Endothelial cell of umbilical vein (primary cell): ENCODE results near the gene PDHB. TPM values are rescaled to one million over a fixed set of nuclear protein-coding genes. Genes with fewer than 3 reads are reported as not detected.

ENCODE experiments used
- BruUV-seq: library from RNA; stranded (reverse); fragments of 400-500 nt; replicated peaks from 2 replicates; lab custom pipeline; 2021; lab: Mats Ljungman, UMichigan
- CTCF ChIA-PET: fragments of 300-600, 350-600 bp; sonication (Branson Sonifier 250); formaldehyde crosslinking; loops from one replicate; lab custom pipeline; 2021; ENCODE audit warnings: antibody characterized with exemption, inconsistent platforms; lab: Charles Lee
- POLR2A ChIA-PET: fragments of 300-600, 350-600 bp; sonication (Branson Sonifier 250); formaldehyde crosslinking; loops from one replicate; lab custom pipeline; 2021; ENCODE audit warnings: antibody characterized with exemption, inconsistent platforms; lab: Charles Lee
- DNase-seq: peaks from one replicate; pipeline ENCODE4 v3.0.0-alpha.2; 2011; ENCODE audit warnings: low read depth, low spot score
- FAIRE-seq: peaks from 2 replicates; lab custom pipeline; 2011; peaks lifted over from hg19 to GRCh38; lab: Jason Lieb, UNC
- H2AFZ ChIP-seq: 2 replicates; pipeline ENCODE4 v1.6.0; 2012; ENCODE audit warnings: low read depth, low read length, control low read depth, inconsistent platforms
- H3K27ac ChIP-seq: 2 replicates; pipeline ENCODE4 v1.5.1; 2011; ENCODE audit warnings: low read depth, mild to moderate bottlenecking, control low read depth, low read length, moderate library complexity; ENCODE audit not compliant: insufficient read depth
- H3K27me3 ChIP-seq, 2 experiments: 2 replicates each; pipeline versions ENCODE4 v1.6.0 to v1.6.1; 2011; ENCODE audit warnings: low read length in 2 of 2, mixed read lengths in 1 of 2; ENCODE audit not compliant: control insufficient read depth in 2 of 2, insufficient read depth in 2 of 2
- H3K36me3 ChIP-seq, 2 experiments: 2 replicates in 1 of 2; 3 replicates in 1 of 2; pipeline ENCODE4 v1.5.1; 2011; ENCODE audit warnings: low read length in 2 of 2, mild to moderate bottlenecking in 1 of 2, moderate library complexity in 1 of 2; ENCODE audit not compliant: control insufficient read depth in 2 of 2, insufficient read depth in 2 of 2; ENCODE audit errors: extremely low read depth in 1 of 2
- H3K4me1 ChIP-seq: 3 replicates; pipeline ENCODE4 v1.5.1; 2011; ENCODE audit warnings: mild to moderate bottlenecking, low read length; ENCODE audit not compliant: control insufficient read depth, insufficient read depth; ENCODE audit errors: extremely low read depth
- H3K4me2 ChIP-seq: 2 replicates; pipeline ENCODE4 v1.6.1; 2011; ENCODE audit warnings: low read length, control low read depth, mixed read lengths; ENCODE audit not compliant: insufficient read depth
- H3K4me3 ChIP-seq, 3 experiments: fragments of 200-600 bp in 1 of 3; sonication (generic), shearing (Covaris generic) in 1 of 3; replicated peaks in 1 of 3; 2 replicates each; pipeline ENCODE4 v1.5.1; 2011 to 2016; ENCODE audit warnings: control low read depth in 3 of 3, low read length in 3 of 3, mild to moderate bottlenecking in 2 of 3, inconsistent platforms in 1 of 3, low read depth in 1 of 3, moderate library complexity in 1 of 3; ENCODE audit not compliant: insufficient read depth in 1 of 3
- H3K79me2 ChIP-seq: 2 replicates; pipeline ENCODE4 v1.6.0; 2012; ENCODE audit warnings: low read length, inconsistent platforms; ENCODE audit not compliant: control insufficient read depth, insufficient read depth
- H3K9ac ChIP-seq: replicated peaks from 2 replicates; pipeline ENCODE3; 2011; ENCODE audit warnings: low read length, control low read depth; ENCODE audit not compliant: insufficient read depth; ENCODE audit errors: extremely low read depth
- H3K9me1 ChIP-seq: replicated peaks from 3 replicates; pipeline ENCODE4 v1.6.0; 2011; ENCODE audit warnings: mild to moderate bottlenecking, low read length; ENCODE audit not compliant: control insufficient read depth, insufficient read depth; ENCODE audit errors: extremely low read depth
- H3K9me3 ChIP-seq: replicated peaks from 2 replicates; pipeline ENCODE4 v1.5.1; 2012; ENCODE audit warnings: low read length, inconsistent platforms; ENCODE audit not compliant: control insufficient read depth, insufficient read depth
- H4K20me1 ChIP-seq: replicated peaks from 2 replicates; pipeline ENCODE3; 2011; ENCODE audit warnings: mild to moderate bottlenecking, low read length; ENCODE audit not compliant: control insufficient read depth, insufficient read depth; ENCODE audit errors: extremely low read depth
- CTCF ChIP-seq, 2 donors: IDR thresholded peaks; 1 replicate in 1 of 2; 2 replicates in 1 of 2; pipeline ENCODE4 v1.5.1; 2011; ENCODE audit warnings: low read length in 2 of 2, mild to moderate bottlenecking in 2 of 2, moderate library complexity in 2 of 2, control low read depth in 1 of 2, inconsistent platforms in 1 of 2, low read depth in 1 of 2; ENCODE audit not compliant: insufficient read depth in 1 of 2; ENCODE audit errors: extremely low read depth in 1 of 2
- EZH2 ChIP-seq: IDR thresholded peaks from 2 replicates; pipeline ENCODE4 v1.6.1; 2012; ENCODE audit warnings: borderline replicate concordance, low read depth, mild to moderate bottlenecking, moderate library complexity, low read length, inconsistent platforms; ENCODE audit not compliant: severe bottlenecking
- FOS ChIP-seq: IDR thresholded peaks from 2 replicates; pipeline ENCODE4 v1.6.1; 2011; ENCODE audit warnings: mild to moderate bottlenecking, low read length, moderate library complexity, borderline replicate concordance; ENCODE audit not compliant: insufficient read depth
- GATA2 ChIP-seq: IDR thresholded peaks from 2 replicates; pipeline ENCODE4 v1.7.0; 2011; ENCODE audit warnings: low read depth, mild to moderate bottlenecking, moderate library complexity, mixed read lengths, low read length; ENCODE audit not compliant: insufficient read length, insufficient read depth
- JUN ChIP-seq: IDR thresholded peaks from 2 replicates; pipeline ENCODE4 v1.6.1; 2011; ENCODE audit warnings: borderline replicate concordance, low read depth; ENCODE audit not compliant: insufficient read length, insufficient read depth
- MYC ChIP-seq: IDR thresholded peaks from one replicate; pipeline ENCODE4 v1.6.1; 2011; ENCODE audit warnings: mild to moderate bottlenecking, low read depth, low read length
- POLR2A ChIP-seq: IDR thresholded peaks from 2 replicates; pipeline ENCODE4 v1.6.1; 2012; ENCODE audit warnings: low read depth, mild to moderate bottlenecking, control low read depth, low read length
- POLR2AphosphoS5 ChIP-seq: IDR thresholded peaks from 2 replicates; pipeline ENCODE4 v1.6.1; 2012; ENCODE audit warnings: low read depth, mild to moderate bottlenecking, control low read depth, low read length, moderate library complexity; ENCODE audit not compliant: insufficient read depth
- dilution Hi-C: fragments of 300-500 bp; cut with MboI; formaldehyde crosslinking; loops from one replicate; pipeline ENCODE4 v1.15.0; 2019; ENCODE audit warnings: low sequenced_read_pairs; ENCODE audit not compliant: extremely low pct_ligation_motif_present
- intact Hi-C: fragments of 100-400 bp; cut with micrococcal nuclease; formaldehyde crosslinking; loops from one replicate; pipeline ENCODE4 v1.10.0; 2022
- polyA plus RNA-seq, 4 experiments: library from polyadenylated mRNA; depleted of rRNA in 3 of 4; stranded (reverse) in 3 of 4; unstranded in 1 of 4; fragments of >200 nt; gene quantifications; 2 replicates each; pipeline versions ENCODE4 v1.2.1 to v1.2.3, GENCODE V29; 2011 to 2012; ENCODE audit warnings: missing spikeins in 1 of 4
- total RNA-seq: library from RNA; stranded (reverse); gene quantifications from 2 replicates; pipeline ENCODE4 v1.2.3, GENCODE V29; 2021
- TF ChIP-seq, protein P1 (sequence below): IDR thresholded peaks from 2 replicates; pipeline ENCODE4 v1.6.1; 2011; ENCODE audit not compliant: insufficient read depth, insufficient read length

Gene PDHB
- total and polyA plus RNA-seq, 2 donors (not counting 3 experiments of a cell fraction or from before 2014, with no cell fraction given): 50.8 to 60.8 TPM

GRCh38 chr3:58473275-58473674 lies 39.6 kb upstream of the PDHB start:
- dilution Hi-C loops (no loop called here), intact Hi-C loops (no loop called here)
- H3K79me2 ChIP-seq: no peaks in the 10 kb centered on the region
- no peak overlapping the region for H3K4me2 ChIP-seq
- H3K4me3 ChIP-seq: no peak overlapping the region
- peaks cover 3% of the 10 kb centered on the region for H3K4me1 ChIP-seq
- H4K20me1 ChIP-seq: no peaks in the 10 kb centered on the region
- H2AFZ ChIP-seq: no peak overlapping the region
- no peaks in the 10 kb centered on the region for H3K9me3 ChIP-seq
- CTCF ChIA-PET: interaction anchor here (0.6 to 1.4 kb wide), 5 partner anchors 10 to 167 kb away, joined by 3 to 8 read pairs (median 4); partner anchors contain the start of genes HTD2, KCTD6 and RPP14
- no peaks in the 10 kb centered on the region for H3K27me3 ChIP-seq
- FAIRE-seq (no peak), DNase-seq (no peak)
- BruUV-seq: no TSS peak
- H3K36me3 ChIP-seq: no peaks in the 10 kb centered on the region
- no peak for TF ChIP-seq EZH2
- no peak for TF ChIP-seq POLR2A
- no peak for TF ChIP-seq CTCF (IDR thresholded peaks at IDR 0.05; ENCODE audit: extremely low read depth in 1 of 2, insufficient read depth in 1 of 2, low read depth in 1 of 2, low read length in 2 of 2)
- no peak for TF ChIP-seq JUN
- TF ChIP-seq FOS: no peak
- TF ChIP-seq MYC: no peak
- no peak for TF ChIP-seq POLR2AphosphoS5
- TF ChIP-seq, protein P1, sequence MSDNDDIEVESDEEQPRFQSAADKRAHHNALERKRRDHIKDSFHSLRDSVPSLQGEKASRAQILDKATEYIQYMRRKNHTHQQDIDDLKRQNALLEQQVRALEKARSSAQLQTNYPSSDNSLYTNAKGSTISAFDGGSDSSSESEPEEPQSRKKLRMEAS: no peak
- no peak for TF ChIP-seq GATA2
- no peak overlapping the region for H3K27ac ChIP-seq
- POLR2A ChIA-PET: no interaction called here
- no peaks in the 10 kb centered on the region for H3K9me1 ChIP-seq
- no peak overlapping the region for H3K9ac ChIP-seq
